HG03175 (cell line): ENCODE data around the gene SDHD.

ENCODE experiments used
- ATAC-seq: cut with Tn5 transposase; IDR thresholded peaks from one replicate; pipeline ENCODE4 v1.9.1; 2021; ENCODE audit warnings: mild to moderate bottlenecking, moderate library complexity; ENCODE audit not compliant: unreplicated experiment

The SDHD gene

GRCh38 chr11:112100462-112100861 is 13.8 kb downstream of the SDHD start:
- no peak for ATAC-seq

GRCh38 chr11:112103446-112103845 is 16.8 kb downstream of the SDHD start:
- ATAC-seq = no peak

- no peak for ATAC-seq
These were observed 19.4 kb downstream of the SDHD start for GRCh38 chr11:112106070-112106469.

GRCh38 chr11:112113539-112114457 is 27.1 kb downstream of the SDHD start:
- no peak for ATAC-seq

GRCh38 chr11:112114460-112114859 is 27.8 kb downstream of the SDHD start:
- ATAC-seq = no peak

- ATAC-seq = no peak
These were observed 28.7 kb downstream of the SDHD start for GRCh38 chr11:112115386-112115785.

- no peak for ATAC-seq
These were observed 31.5 kb downstream of the SDHD start for GRCh38 chr11:112118176-112118575.

GRCh38 chr11:112121981-112122615 is 35.4 kb downstream of the SDHD start:
- ATAC-seq = no peak

GRCh38 chr11:112123129-112123528 is 36.5 kb downstream of the SDHD start:
- ATAC-seq = no peak

- no peak for ATAC-seq
These were observed 40.4 kb downstream of the SDHD start for GRCh38 chr11:112127056-112127455.

GRCh38 chr11:112128483-112129121 is 41.9 kb downstream of the SDHD start:
- ATAC-seq = no peak

- ATAC-seq = no peak
These were observed 43.0 kb downstream of the SDHD start for GRCh38 chr11:112129656-112130055.

GRCh38 chr11:112132737-112133136 is 46.1 kb downstream of the SDHD start:
- ATAC-seq = peak; percentile 58

- ATAC-seq = no peak
These were observed 47.8 kb downstream of the SDHD start for GRCh38 chr11:112134473-112134872.

GRCh38 chr11:112143597-112143996 is 56.9 kb downstream of the SDHD start:
- no peak for ATAC-seq
